ENCODE measurements around the gene CPLX3.

- no peak for TF ChIP-seq POLR2AphosphoS5 (IDR thresholded peaks at IDR 0.05; ENCODE audit: low read depth, low read length)
- TF ChIP-seq CTCF (IDR thresholded peaks at IDR 0.05; ENCODE audit: control extremely low read depth in 1 of 3, insufficient read depth in 1 of 3, low read depth in 1 of 3, low read length in 3 of 3) = no peak
- no peak for TF ChIP-seq POLR2A (IDR thresholded peaks at IDR 0.05; ENCODE audit: control extremely low read depth in 1 of 2, low read depth in 2 of 2, low read length in 2 of 2)
- no peak for TF ChIP-seq GABPA (IDR thresholded peaks at IDR 0.05; ENCODE audit: borderline replicate concordance, insufficient read depth, low read length)
These were observed 24.1 kb upstream of the CPLX3 start for GRCh38 chr15:74802290-74802689.

All from H1 (cell line).